Ramos (cell line): ENCODE results near the gene MTHFR.

Experiments
- in situ Hi-C: fragments of 300-500 bp; cut with MboI; formaldehyde crosslinking; loops from one replicate; pipeline ENCODE4 v1.14.3; 2022; ENCODE audit warnings: low sequenced_read_pairs; ENCODE audit not compliant: unreplicated experiment

Gene MTHFR

GRCh38 chr1:11766429-11766776 is 39.4 kb downstream of the MTHFR start:
- in situ Hi-C loops, result no loop called here

GRCh38 chr1:11765661-11766428 is 39.9 kb downstream of the MTHFR start:
- in situ Hi-C loops, result no loop called here

DNA sequence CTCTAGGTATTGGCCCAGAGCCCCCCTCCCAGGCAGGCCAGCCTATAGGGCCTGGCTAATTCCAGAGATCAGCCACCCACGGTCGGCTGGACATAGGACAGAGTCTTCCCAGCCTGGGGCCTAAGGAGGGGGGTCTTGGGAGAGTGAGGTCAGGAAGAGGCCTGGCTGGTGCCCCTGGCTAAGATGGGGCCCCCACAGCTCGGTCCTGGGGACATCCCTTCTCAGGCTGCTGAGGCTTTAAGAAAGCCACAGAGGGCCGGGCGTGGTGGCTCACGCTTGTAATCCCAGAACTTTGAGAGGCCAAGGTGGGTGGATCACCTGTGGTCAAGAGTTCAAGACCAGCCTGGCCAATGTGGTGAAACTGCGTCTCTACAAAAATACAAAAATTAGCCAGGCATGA is 41.2 kb downstream of the MTHFR start:
- in situ Hi-C loops, result no loop called here

DNA sequence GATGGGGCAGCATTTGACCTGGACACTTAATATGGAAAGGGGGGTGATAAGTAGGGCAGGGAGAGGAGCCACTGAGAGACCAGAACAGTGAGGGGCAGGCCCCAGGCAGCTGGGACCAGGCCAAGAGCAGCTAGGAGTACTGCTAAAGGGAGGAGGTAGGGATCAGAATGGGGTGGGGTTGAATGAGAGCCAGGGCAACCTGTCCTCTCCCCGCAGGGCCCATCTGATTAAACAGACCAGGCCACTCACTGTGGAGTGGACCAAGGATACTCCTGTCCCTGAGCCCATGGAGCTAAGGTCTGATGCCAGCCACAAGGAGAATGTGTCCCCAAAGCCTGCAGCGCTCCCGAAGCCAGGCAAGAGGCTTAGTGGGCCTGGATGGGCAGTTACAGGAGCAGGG is 41.6 kb downstream of the MTHFR start:
- in situ Hi-C loops, result no loop called here

- in situ Hi-C loops, result no loop called here
Measured at GRCh38 chr1:11761988-11762406, 43.8 kb downstream of the MTHFR start, which contains the start of gene C1orf167. C1orf167 (plus strand) TSS chr1:11762193; CDS start chr1:11764401, 2,208 bp downstream.

GRCh38 chr1:11761285-11761684 is 44.5 kb downstream of the MTHFR start:
- in situ Hi-C loops, result no loop called here

DNA sequence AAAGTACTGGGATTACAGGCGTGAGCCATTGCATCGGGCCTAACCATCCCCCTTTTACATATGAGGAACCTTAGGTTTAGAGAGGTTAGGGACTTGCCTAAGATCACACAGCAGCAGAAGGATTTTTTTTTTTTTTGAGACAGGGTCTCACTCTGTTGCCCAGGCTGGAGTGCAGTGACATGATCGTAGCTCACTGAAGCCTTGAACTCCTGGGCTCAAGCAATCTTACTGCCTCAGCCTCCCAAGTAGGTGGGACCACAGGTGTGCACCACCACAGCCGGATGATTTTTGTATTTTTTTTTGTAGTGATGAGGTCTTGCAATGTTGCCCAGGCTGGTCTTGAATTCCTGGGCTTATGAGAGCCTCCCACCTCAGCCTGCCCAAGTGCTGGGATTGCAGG is 46.0 kb downstream of the MTHFR start:
- in situ Hi-C loops, result no loop called here

GRCh38 chr1:11757047-11757446 is 48.7 kb downstream of the MTHFR start:
- in situ Hi-C loops, result no loop called here

DNA sequence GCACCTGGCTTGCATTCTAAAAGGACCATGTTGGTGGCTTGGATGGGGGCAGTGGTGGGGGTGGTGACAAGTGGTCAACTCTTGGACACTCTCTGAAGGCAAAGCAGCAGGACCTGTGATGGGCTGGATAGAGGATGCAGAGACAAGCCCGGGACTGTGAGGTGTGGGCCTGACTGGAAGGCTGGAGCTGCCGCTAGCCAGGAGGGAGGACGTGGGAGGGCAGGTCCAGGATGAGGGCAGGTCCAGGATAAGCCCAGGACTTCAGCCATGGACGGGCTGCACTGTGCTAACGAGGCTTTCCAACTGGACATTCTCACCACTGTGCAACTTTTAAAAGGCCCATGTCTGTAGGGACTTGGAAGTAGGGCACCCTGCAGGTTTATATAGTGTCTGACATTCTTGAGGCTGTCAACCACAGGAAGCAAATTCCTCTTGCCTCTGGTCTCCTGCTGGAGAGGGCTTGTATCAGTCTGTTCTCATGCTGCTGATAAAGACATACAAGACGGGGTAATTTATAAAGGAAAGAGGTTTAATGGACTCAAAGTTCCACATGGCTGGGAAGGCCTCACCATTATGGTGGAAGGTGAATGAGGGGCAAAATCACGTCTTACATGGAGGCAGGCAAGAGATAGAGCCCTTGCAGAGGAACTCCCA is 52.1 kb downstream of the MTHFR start:
- in situ Hi-C loops, result no loop called here

DNA sequence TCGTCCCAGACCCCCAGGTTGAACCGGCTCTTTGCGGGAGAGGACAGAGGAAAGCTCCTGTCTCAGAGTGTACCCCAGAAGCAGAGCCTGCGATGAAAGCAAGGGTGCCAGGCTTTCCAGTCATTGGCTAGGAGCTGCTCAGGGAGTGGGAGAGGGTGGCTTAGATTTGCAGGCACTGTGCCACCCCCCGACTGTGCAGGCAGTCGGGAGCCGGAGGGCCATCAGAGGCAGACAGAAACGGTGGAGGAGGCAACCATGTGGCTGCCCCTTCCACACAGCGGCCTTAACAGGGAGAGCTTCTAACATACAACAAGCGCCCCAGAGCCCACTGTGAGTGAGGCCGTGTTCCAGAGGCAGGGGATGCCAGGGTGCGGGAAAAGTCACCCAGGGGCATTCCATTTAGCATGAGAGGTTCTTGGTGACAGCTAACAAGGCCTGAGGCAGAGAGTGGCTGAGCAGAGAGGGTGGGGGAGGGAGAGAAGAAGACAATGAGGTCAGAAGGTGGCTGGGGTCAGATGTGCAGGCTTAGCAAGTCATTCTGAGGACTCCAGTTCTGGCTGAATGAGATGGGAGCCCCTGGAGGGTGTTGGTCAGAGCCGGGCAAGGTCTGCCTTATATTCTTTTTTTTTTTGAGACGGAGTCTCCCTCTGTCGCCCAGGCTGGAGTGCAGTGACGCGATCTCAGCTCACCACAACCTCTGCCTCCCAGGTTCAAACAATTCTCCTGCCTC is 53.2 kb downstream of the MTHFR start:
- in situ Hi-C loops, result no loop called here

DNA sequence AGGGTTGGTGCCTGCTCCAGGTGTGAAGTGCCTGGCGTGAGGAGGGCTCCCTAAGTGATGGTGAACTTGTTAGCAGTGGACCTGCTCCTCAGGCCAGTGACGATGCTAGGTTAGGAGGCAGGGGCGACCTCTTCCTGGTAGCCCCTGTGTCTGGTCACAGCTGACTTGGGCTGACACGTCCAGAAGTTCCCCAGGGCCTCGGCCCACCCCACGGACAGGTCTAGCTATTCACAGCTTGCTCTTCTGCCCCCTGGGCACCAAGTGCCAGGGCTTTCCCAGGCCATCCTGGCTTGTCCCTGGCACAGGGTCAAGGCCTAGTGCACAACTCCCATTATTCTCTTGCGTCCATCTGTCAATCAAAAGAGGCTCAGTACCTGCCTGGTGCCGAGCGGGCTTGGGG is 54.7 kb downstream of the MTHFR start:
- in situ Hi-C loops, result no loop called here

GRCh38 chr1:11749996-11750395 is 55.8 kb downstream of the MTHFR start:
- in situ Hi-C loops, result no loop called here

DNA sequence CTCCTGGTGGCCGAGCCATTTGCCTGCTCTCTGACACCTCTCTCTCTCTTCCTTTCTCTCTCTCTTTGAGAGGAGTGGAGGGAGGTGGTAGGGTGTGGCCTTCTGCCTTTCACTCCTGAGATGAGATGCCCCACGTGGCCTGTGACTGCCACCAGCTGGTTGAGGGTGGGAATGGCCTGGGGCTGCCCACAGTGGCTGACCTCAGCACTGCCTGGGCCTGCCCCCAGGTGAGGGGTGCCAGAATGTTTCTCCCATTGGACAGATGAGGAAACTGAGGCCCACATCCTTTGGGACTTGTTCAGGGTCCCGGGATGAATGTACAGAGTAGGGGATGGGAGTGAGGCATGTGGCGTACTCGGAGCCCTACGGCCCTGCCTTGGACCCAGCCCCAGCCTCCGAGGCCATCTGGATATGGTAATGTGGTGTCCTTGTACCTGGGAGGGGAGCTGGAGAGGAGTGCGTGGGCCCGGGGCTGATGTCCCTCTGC is 56.5 kb downstream of the MTHFR start:
- in situ Hi-C loops, result no loop called here

GRCh38 chr1:11748294-11749202 is 57.2 kb downstream of the MTHFR start:
- in situ Hi-C loops, result no loop called here

- in situ Hi-C loops, result no loop called here
Measured at GRCh38 chr1:11746795-11747487, 58.8 kb downstream of the MTHFR start.

GRCh38 chr1:11746092-11746491 is 59.7 kb downstream of the MTHFR start:
- in situ Hi-C loops, result no loop called here

GRCh38 chr1:11744287-11744686 is 61.5 kb downstream of the MTHFR start:
- in situ Hi-C loops, result no loop called here

- in situ Hi-C loops, result no loop called here
Measured at GRCh38 chr1:11741919-11742558, 63.7 kb downstream of the MTHFR start.

DNA sequence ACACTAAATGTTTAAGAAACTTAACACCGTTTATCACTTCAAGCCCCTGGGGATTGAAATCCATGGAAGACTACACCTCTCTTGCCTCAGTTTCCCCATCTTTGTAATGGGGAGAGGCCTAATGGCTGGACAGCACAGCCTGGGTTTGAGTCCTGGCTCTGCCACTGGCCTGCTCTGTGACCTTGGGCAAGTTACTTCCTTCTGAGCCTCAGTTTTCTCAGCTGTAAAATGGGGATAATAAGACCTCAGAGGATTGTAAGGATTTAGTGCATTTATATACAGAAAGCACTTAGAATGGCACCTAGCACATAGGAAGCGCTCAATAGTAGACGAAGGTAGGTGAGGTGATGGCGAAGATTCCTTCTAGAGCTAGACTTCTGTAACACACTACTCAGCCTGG is 64.3 kb downstream of the MTHFR start:
- in situ Hi-C loops, result no loop called here
